HCT116 (cell line): ENCODE data around the gene RAP1A. TPM values are rescaled to one million over a fixed set of nuclear protein-coding genes. Genes with fewer than 3 reads are reported as not detected.

Experiments used
- ATAC-seq: fragments of 200-7000 bp; cut with Tn5 transposase; 2 replicates; pipeline ENCODE4 v1.9.1; 2020; ENCODE audit warnings: mild to moderate bottlenecking, moderate library complexity
- BruUV-seq: library from RNA; stranded (reverse); fragments of 400-500 nt; replicated peaks from 2 replicates; lab custom pipeline; 2021; lab: Mats Ljungman, UMichigan
- CTCF ChIA-PET: fragments of 300-600 bp; sonication (Branson Sonifier 250); formaldehyde crosslinking; loops from one replicate; lab custom pipeline; 2021; ENCODE audit warnings: antibody characterized with exemption; lab: Charles Lee
- POLR2A ChIA-PET: fragments of 300-600, 350-600 bp; sonication (Branson Sonifier 250); formaldehyde crosslinking; loops from one replicate; lab custom pipeline; 2021; ENCODE audit warnings: antibody characterized with exemption; lab: Charles Lee
- RAD21 ChIA-PET, 2 experiments: fragments of 300-600 bp; sonication (Branson Sonifier 250); formaldehyde crosslinking; loops; one replicate each; lab custom pipeline; 2023; ENCODE audit warnings: low total read pairs in 2 of 2; ENCODE audit not compliant: uncharacterized antibody in 2 of 2, unreplicated experiment in 2 of 2, low non-redundant PET in 1 of 2; lab: Charles Lee
- DNase-seq: peaks from one replicate; pipeline ENCODE4 v3.0.0-alpha.2; 2010; ENCODE audit warnings: low read depth, low spot score
- H2AFZ ChIP-seq: fragments of 200-600 bp; shearing (Covaris generic), sonication (generic); 2 replicates; pipeline ENCODE4 v1.6.1; 2017; ENCODE audit warnings: low read depth, mixed run types, mixed read lengths, antibody characterized with exemption, low read length; ENCODE audit not compliant: poor library complexity, severe bottlenecking
- H3K27ac ChIP-seq: 2 replicates; pipeline ENCODE4 v1.5.1; 2012; ENCODE audit warnings: low read depth, low read length
- H3K27me3 ChIP-seq: fragments of 200-600 bp; sonication (generic); 2 replicates; pipeline ENCODE4 v1.6.1; 2016; ENCODE audit warnings: mixed run types, low read length, mixed read lengths; ENCODE audit not compliant: insufficient read depth
- H3K36me3 ChIP-seq, 2 experiments: fragments of 200-500 bp in 1 of 2; fragments of 200-600 bp in 1 of 2; sonication (Bioruptor generic) in 1 of 2; sonication (generic) in 1 of 2; 2 replicates each; pipeline versions ENCODE4 v1.5.1 to v1.6.1; 2014 to 2016; ENCODE audit warnings: low read length in 2 of 2, inconsistent platforms in 1 of 2, mixed read lengths in 1 of 2, mixed run types in 1 of 2; ENCODE audit not compliant: insufficient read depth in 2 of 2, control insufficient read depth in 1 of 2
- H3K4me1 ChIP-seq, 2 experiments: fragments of 200-600 bp in 1 of 2; sonication (generic) in 1 of 2; 2 replicates each; pipeline versions ENCODE4 v1.5.1 to v1.6.1; 2012 to 2017; ENCODE audit warnings: low read length in 2 of 2, inconsistent platforms in 1 of 2, mild to moderate bottlenecking in 1 of 2, mixed read lengths in 1 of 2, mixed run types in 1 of 2, moderate library complexity in 1 of 2; ENCODE audit not compliant: insufficient read depth in 2 of 2, control insufficient read depth in 1 of 2
- H3K4me2 ChIP-seq: fragments of 200-600 bp; sonication (generic); 2 replicates; pipeline ENCODE4 v1.6.1; 2017; ENCODE audit warnings: mixed run types, low read length, mixed read lengths
- H3K4me3 ChIP-seq, 2 experiments: fragments of 200-600 bp in 1 of 2; sonication (generic) in 1 of 2; replicated peaks in 1 of 2; 2 replicates each; pipeline ENCODE4 v1.5.1; 2011 to 2016; ENCODE audit warnings: low read length in 2 of 2, control low read depth in 1 of 2, low read depth in 1 of 2, mild to moderate bottlenecking in 1 of 2, mixed read lengths in 1 of 2, mixed run types in 1 of 2
- H3K79me2 ChIP-seq: fragments of 200-600 bp; sonication (generic); 2 replicates; pipeline ENCODE4 v1.6.1; 2017; ENCODE audit warnings: mild to moderate bottlenecking, mixed run types, low read length, moderate library complexity, mixed read lengths; ENCODE audit not compliant: insufficient read depth
- H3K9ac ChIP-seq: fragments of 200-600 bp; sonication (generic); 2 replicates; pipeline ENCODE4 v1.6.1; 2016; ENCODE audit warnings: low read length, mixed read lengths
- H3K9me2 ChIP-seq: fragments of 200-600 bp; sonication (generic), shearing (Covaris generic); 2 replicates; pipeline ENCODE4 v1.6.1; 2017; ENCODE audit warnings: mixed run types, mild to moderate bottlenecking, moderate library complexity; ENCODE audit not compliant: insufficient read depth
- H3K9me3 ChIP-seq, 2 experiments: fragments of 200-500 bp in 1 of 2; fragments of 200-600 bp in 1 of 2; sonication (Bioruptor generic) in 1 of 2; sonication (generic) in 1 of 2; 2 replicates each; pipeline ENCODE4 v1.6.1; 2014 to 2017; ENCODE audit warnings: low read length in 2 of 2, mixed read lengths in 2 of 2, inconsistent platforms in 1 of 2, low read depth in 1 of 2, mild to moderate bottlenecking in 1 of 2, mixed run types in 1 of 2, moderate library complexity in 1 of 2; ENCODE audit not compliant: control insufficient read depth in 1 of 2, insufficient read depth in 1 of 2
- H4K20me1 ChIP-seq: fragments of 200-600 bp; sonication (generic), shearing (Covaris generic); 2 replicates; pipeline ENCODE4 v1.6.1; 2017; ENCODE audit warnings: mixed run types, mild to moderate bottlenecking, moderate library complexity; ENCODE audit not compliant: insufficient read depth
- ATF3 ChIP-seq: IDR thresholded peaks from 2 replicates; pipeline ENCODE4 v1.6.1; 2012
- CEBPB ChIP-seq: IDR thresholded peaks from 2 replicates; pipeline ENCODE4 v1.6.1; 2012; ENCODE audit warnings: low read depth
- CTCF ChIP-seq, 3 experiments: fragments of 200-600 bp in 1 of 3; sonication (generic) in 1 of 3; IDR thresholded peaks in 2 of 3; conservative IDR thresholded peaks in 1 of 3; 2 replicates each; pipeline ENCODE4 v1.5.1; 2012 to 2017; ENCODE audit warnings: low read depth in 2 of 3, low read length in 2 of 3, antibody characterized with exemption in 1 of 3, borderline replicate concordance in 1 of 3, control low read depth in 1 of 3, mild to moderate bottlenecking in 1 of 3, mixed read lengths in 1 of 3, mixed run types in 1 of 3, moderate library complexity in 1 of 3; ENCODE audit not compliant: insufficient read depth in 1 of 3
- EGR1 ChIP-seq: IDR thresholded peaks from 2 replicates; pipeline ENCODE4 v1.6.1; 2012; ENCODE audit warnings: low read depth
- EZH2 ChIP-seq: fragments of 200-600 bp; sonication (generic); IDR thresholded peaks from 2 replicates; pipeline ENCODE4 v1.6.1; 2017; ENCODE audit warnings: antibody characterized with exemption, mixed run types
- FOSL1 ChIP-seq: IDR thresholded peaks from 2 replicates; pipeline ENCODE4 v1.6.1; 2012; ENCODE audit warnings: low read depth
- MAX ChIP-seq: IDR thresholded peaks from 2 replicates; pipeline ENCODE4 v1.6.1; 2012
- POLR2AphosphoS5 ChIP-seq: IDR thresholded peaks from 2 replicates; pipeline ENCODE4 v1.6.1; 2011; ENCODE audit warnings: mild to moderate bottlenecking, low read depth, low read length, moderate library complexity
- RAD21 ChIP-seq: IDR thresholded peaks from 2 replicates; pipeline ENCODE4 v1.6.1; 2012; ENCODE audit warnings: low read depth, mild to moderate bottlenecking
- SP1 ChIP-seq: IDR thresholded peaks from 2 replicates; pipeline ENCODE4 v1.6.1; 2012; ENCODE audit warnings: low read depth
- TCF7L2 ChIP-seq: IDR thresholded peaks from 2 replicates; pipeline ENCODE4 v1.7.0; 2011; ENCODE audit warnings: borderline replicate concordance, inconsistent platforms; ENCODE audit not compliant: insufficient read depth, insufficient read length; ENCODE audit errors: extremely low read depth
- ZFX ChIP-seq: fragments of 450-650 bp; IDR thresholded peaks from 2 replicates; pipeline ENCODE4 v1.6.1; 2017
- ZNF274 ChIP-seq: fragments of 200-500 bp; sonication (Bioruptor generic); IDR thresholded peaks from 2 replicates; pipeline ENCODE4 v1.6.1; 2014; ENCODE audit warnings: mild to moderate bottlenecking, low read depth, low read length, inconsistent platforms
- intact Hi-C: fragments of 100-400 bp; cut with micrococcal nuclease; formaldehyde crosslinking; loops from 2 replicates; pipeline ENCODE4 v1.10.0; 2022
- total RNA-seq: library from RNA; stranded (reverse); gene quantifications from one replicate; pipeline ENCODE4 v1.2.1, GENCODE V29; 2021; ENCODE audit not compliant: unreplicated experiment

RAP1A gene
- total RNA-seq, 1 experiment from 2014 or later = 46.2 TPM

- TF ChIP-seq MAX = no peak
- no peak for TF ChIP-seq CTCF (IDR thresholded peaks at IDR 0.05 in 2 of 3, conservative IDR thresholded peaks at IDR 0.05 in 1 of 3; ENCODE audit: borderline replicate concordance in 1 of 3, insufficient read depth in 1 of 3, low read depth in 2 of 3, low read length in 2 of 3)
- no peak for TF ChIP-seq ATF3
- no peak for TF ChIP-seq TCF7L2
- no peak for TF ChIP-seq ZFX
- no peak for TF ChIP-seq EZH2
- no peak for TF ChIP-seq EGR1
- no peak for TF ChIP-seq CEBPB
- no peak for TF ChIP-seq SP1
- no peak for TF ChIP-seq FOSL1
- no peak for TF ChIP-seq ZNF274
These were observed 3.5 kb upstream of the RAP1A start (continued) for GRCh38 chr1:111615870-111616715.

GRCh38 chr1:111618081-111618480, 1.5 kb upstream of the RAP1A start:
- ChIA-PET CTCF (no interaction called here), POLR2A (no interaction called here), RAD21 (no interaction called here)
- Histone ChIP-seq H3K79me2 (peaks cover 30% of the 10 kb centered on the region), H3K9me3 (no peaks in the 10 kb centered on the region), H3K36me3 (no peaks in the 10 kb centered on the region), H3K4me2 (no peak overlapping the region), H3K27ac (no peak overlapping the region), H3K9me2 (no peaks in the 10 kb centered on the region), H3K4me3 (no peak overlapping the region), H3K27me3 (no peaks in the 10 kb centered on the region), H4K20me1 (no peaks in the 10 kb centered on the region), H3K4me1 (peaks cover 9 to 17% of the 10 kb centered on the region in 2 experiments), H2AFZ (no peak overlapping the region), H3K9ac (no peak overlapping the region)
- intact Hi-C loops = no loop called here
- TF ChIP-seq RAD21 (no peak), FOSL1 (no peak), EGR1 (no peak), SP1 (no peak), POLR2AphosphoS5 (no peak)
- BruUV-seq = no TSS peak
- ATAC-seq (no peak), DNase-seq (no peak)
